ENCODE results near the gene SHQ1. TPM values are rescaled to one million over a fixed set of nuclear protein-coding genes. Genes with fewer than 3 reads are reported as not detected.

Gene SHQ1
- total and polyA plus RNA-seq, 2 experiments from 2014 or later: 18.3 to 28.7 TPM

- no peak for ATAC-seq
- Histone ChIP-seq H2AFZ (no peak overlapping the region), H4K20me1 (replicated peaks; ENCODE audit: insufficient read depth) (no peaks in the 10 kb centered on the region), H3K9me2 (ENCODE audit: insufficient read depth) (no peaks in the 10 kb centered on the region), H3K36me3 (ENCODE audit: insufficient read depth) (no peaks in the 10 kb centered on the region), H3F3A (replicated peaks; ENCODE audit: low read depth) (no peaks in the 10 kb centered on the region), H3K4me1 (ENCODE audit: insufficient read depth) (no peaks in the 10 kb centered on the region), H3K27ac (ENCODE audit: low read depth) (0 out of 2 replicates have a peak overlapping the region, but pooled peaks have one; percentile 67), H3K4me3 (no peak overlapping the region), H3K4me2 (no peak overlapping the region), H3K27me3 (ENCODE audit: insufficient read depth) (no peaks in the 10 kb centered on the region), H3K79me2 (replicated peaks; ENCODE audit: insufficient read depth) (no peaks in the 10 kb centered on the region)
- Mint-ChIP-seq H3K27me3 (ENCODE audit: insufficient read depth, low read depth, poor library complexity) (no peaks in the 10 kb centered on the region), H3K4me1 (no peaks in the 10 kb centered on the region; the same call in 1 of the 3 replicates), H3K36me3 (ENCODE audit: low read depth) (no peaks in the 10 kb centered on the region), H3K4me3 (no peak overlapping the region), H3K9me3 (no peaks in the 10 kb centered on the region), H3K27ac (no peak overlapping the region)
- TF ChIP-seq JUNB (IDR thresholded peaks at IDR 0.05; ENCODE audit: unreplicated experiment): no peak
- no peak for TF ChIP-seq ZNF462 (CRISPR knock-in tag; IDR thresholded peaks at IDR 0.05)
- TF ChIP-seq EZH2phosphoT487 (IDR thresholded peaks at IDR 0.05; ENCODE audit: unreplicated experiment): no peak
- TF ChIP-seq POLR2AphosphoS5 (IDR thresholded peaks at IDR 0.05; ENCODE audit: low read depth): no peak
- TF ChIP-seq ZNF331 (CRISPR knock-in tag; IDR thresholded peaks at IDR 0.05; ENCODE audit: low read depth): no peak
- TF ChIP-seq NANOG (IDR thresholded peaks at IDR 0.05; ENCODE audit: borderline replicate concordance): no peak
- no peak for TF ChIP-seq ZNF114 (CRISPR knock-in tag; IDR thresholded peaks at IDR 0.05)
- no peak for DNase-seq (ENCODE audit: low spot score)
Observed at GRCh38 chr3:72750405-72750965, 97.8 kb downstream of the SHQ1 start.
